ENCODE results near the gene RGS2.

GRCh38 chr1:192794768-192795035, 14.1 kb upstream of the RGS2 start:
- TF ChIP-seq CTCF (IDR thresholded peaks at IDR 0.05): no peak
- TF ChIP-seq EZH2phosphoT487 (IDR thresholded peaks at IDR 0.05): no peak
- TF ChIP-seq EZH2 (IDR thresholded peaks at IDR 0.05): no peak
